HG03139 (cell line): Measurements from ENCODE around the gene PDRG1.

Experiments used
- ATAC-seq: cut with Tn5 transposase; IDR thresholded peaks from one replicate; pipeline ENCODE4 v1.9.1; 2021; ENCODE audit not compliant: unreplicated experiment

The PDRG1 gene

DNA sequence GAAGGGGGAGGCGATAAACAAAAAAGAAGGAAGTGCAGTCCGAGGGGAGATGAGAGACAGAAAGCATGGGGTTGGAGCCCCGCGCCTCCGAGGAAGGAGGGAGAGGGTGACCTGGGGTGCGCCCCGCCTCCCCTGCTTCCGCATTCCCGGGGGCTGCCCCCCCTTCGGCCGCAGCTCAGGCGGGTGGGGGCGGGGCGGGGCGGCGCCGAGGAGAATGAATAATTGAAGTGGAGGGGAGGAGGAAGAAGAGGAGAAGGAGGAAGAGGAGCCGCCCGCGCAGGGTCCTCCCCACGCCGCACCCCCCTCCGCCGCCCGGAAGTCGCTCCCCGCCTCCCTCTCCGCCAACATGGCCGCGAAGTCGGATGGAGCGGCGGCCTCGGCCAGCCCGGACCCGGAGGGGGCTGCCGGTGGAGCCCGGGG, 16.0 kb upstream of the PDRG1 start, which contains the start of gene XKR7:
XKR7 (plus strand) TSS at position 322 of the 420 bp plus-strand sequence; CDS start at position 347, 25 bp downstream.
- ATAC-seq = no peak

DNA sequence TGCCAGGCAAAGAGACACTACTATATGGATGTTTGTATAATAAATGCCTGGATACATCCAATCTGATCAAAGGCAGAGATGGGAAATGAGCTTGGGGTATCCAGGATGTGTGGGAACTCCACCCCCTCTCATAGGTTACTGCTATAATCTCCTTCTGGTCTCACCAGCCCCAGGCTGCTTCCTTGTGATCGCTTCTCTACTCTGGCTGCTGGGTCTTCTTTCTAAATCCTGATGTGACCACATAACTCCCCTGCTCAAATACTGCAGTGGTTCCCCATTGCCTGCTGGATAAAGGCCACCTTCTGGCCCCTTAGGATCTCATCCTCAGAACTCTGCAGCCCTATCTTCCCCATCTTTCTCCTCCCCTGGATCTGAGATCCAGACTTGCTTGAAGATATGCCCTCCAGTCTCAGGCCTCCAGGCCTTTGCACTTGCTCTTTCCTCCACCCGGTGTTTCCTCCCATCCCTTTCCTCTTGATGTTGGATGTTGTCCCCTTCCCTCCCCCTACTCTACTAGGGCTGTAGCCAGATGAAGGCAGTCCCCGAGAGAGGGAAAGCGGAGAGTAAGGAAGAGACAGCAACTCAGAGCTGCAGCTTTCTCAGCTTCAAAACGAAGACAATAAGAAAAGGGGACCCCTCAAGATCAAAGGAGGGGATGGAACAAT, 15.3 kb upstream of the PDRG1 start:
- ATAC-seq = no peak

DNA sequence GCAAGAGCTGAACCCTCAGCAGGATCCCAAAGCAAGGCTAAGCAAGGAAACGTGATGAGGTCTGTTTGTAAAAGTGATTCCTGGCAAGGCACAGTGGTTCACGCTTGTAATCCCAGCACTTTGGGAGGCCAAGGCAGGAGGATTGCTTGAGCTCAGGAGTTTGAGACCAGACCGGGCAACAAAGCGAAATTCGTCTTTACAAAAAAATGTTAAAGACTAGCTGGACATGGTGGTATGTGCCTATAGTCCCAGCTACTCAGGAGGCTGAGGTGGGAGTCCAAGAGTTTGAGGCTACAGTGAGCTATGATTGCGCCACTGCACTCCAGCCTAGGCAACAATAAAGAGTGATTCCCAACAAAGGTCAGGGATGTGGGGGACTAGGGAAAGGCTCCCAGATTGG, 12.0 kb upstream of the PDRG1 start:
- ATAC-seq = no peak

DNA sequence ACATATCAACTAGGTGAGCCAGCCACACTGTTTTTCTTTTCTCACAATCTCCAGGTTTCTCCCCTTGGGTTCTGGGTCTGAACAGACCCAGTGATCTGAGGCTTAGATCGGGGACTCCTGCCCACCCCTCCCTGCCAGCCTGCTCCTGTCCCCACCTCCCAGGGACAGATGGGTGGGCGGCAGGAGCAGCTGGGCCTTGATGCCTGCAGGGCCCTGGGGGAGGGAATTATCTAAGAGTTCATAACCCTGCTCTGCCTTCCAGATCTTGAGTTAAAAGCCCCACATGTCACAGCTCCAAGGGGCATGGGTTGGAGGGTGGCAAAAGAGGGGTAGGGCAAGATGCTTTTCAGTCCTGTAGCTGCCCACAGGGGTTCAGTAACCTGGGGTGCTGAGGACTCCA, 10.9 kb upstream of the PDRG1 start:
- ATAC-seq = no peak

DNA sequence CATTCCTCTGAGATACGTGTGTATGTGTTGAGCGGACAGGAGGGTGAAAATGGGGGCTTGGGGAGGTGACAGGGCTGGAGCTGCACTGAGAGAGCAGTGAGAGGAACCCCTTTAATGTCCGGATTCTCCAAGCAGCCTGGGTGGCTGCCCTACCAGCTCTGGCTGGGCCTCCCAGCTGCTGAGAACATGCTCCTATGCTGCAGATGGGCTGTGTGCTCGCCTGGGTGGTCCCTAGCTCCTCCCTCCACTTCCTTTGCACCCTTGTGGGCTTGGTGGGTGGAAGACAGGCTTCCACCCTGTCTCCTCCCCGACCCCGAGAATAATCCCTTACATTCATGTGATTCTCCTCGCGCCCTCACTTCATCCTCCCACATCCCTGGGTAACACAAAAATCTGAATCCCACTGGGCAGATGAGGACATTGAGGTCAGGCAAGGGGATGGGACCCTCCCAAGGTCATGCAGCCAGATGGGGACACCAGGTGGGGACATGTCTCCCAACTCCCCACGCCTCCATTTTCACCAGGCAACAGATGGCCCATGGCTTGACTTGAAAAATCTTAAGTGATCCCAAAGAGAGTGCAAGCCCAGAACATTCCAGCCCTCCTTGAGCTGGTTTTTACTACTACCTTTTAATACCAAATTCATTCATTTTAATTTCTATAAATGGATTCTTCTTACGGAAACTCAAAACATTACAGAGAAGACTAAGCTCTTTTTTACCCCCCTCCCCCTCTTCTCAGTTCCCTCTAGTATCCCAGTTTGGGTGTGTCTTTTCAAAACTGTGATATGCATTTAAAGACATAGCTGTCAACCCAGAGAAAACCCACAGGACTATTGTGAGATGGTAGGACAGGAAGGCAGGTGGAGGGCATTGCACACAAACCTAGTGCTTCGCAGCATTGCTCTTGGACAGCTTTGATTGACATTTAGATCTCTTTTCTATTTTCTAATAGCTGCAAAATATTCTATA, 5.0 kb upstream of the PDRG1 start:
- no peak for ATAC-seq

DNA sequence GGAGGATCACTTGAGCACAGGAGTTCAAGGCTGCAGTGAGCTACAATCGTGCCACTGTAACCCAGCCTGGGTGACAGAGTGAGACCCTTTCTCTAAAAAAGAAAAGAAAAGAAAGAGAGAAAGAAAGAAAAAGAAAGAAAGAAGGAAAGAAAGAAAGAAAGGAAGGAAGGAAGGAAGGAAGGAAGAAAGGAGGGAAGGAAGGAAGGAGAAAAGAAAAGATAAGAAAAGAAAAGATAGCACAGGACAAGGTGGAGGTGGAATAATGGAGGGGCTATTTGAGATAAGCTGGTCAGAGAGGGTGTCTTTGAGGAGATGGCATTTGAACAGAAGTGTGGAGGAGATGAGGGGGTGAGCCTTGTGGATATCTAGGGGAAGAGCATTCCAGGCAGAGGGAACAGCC, 2.7 kb upstream of the PDRG1 start:
- no peak for ATAC-seq

DNA sequence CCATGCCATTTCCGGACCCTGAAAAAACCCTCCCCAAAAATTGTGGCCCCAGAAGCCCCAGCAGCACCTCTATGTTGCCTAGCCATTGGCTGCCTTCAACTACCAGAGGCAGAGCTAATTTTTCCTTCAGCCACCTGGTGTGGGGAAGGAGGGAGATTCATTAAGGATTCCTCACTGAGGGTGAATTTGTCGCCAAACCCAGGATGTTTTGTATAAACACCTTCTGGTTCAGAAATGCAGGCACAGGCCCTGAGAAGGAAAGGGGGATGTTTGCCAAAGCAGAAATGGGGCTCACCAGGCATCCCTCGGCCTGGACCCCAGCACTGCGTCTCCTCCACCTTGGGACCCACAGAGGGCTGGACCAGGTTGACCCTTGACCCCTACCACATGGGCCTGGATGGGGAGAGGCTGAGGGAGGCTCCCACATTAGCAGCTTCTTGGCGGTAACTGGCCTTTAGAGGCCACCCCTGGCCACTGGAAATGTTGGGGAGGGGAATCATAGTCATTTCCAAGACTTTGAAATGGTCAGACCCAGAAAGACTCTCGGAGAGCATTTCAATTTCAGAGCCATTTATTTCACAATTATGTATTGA, 1.8 kb upstream of the PDRG1 start:
- no peak for ATAC-seq

DNA sequence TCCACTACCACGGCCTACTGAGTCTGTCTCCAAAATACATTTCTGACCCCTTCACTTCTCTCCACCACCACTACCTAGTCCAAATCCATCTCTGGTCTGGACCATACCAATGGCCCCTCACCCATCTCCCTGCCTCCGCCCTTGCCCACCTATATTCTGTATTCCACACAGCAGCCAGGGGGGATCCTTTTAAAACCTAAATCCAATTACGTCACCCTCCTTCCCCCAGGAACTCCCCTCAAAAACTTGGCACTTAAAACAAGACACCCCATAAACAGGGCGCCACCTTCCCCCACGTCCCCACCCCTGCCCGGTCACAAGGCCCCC, 680 bp downstream of the PDRG1 start:
- no peak for ATAC-seq

DNA sequence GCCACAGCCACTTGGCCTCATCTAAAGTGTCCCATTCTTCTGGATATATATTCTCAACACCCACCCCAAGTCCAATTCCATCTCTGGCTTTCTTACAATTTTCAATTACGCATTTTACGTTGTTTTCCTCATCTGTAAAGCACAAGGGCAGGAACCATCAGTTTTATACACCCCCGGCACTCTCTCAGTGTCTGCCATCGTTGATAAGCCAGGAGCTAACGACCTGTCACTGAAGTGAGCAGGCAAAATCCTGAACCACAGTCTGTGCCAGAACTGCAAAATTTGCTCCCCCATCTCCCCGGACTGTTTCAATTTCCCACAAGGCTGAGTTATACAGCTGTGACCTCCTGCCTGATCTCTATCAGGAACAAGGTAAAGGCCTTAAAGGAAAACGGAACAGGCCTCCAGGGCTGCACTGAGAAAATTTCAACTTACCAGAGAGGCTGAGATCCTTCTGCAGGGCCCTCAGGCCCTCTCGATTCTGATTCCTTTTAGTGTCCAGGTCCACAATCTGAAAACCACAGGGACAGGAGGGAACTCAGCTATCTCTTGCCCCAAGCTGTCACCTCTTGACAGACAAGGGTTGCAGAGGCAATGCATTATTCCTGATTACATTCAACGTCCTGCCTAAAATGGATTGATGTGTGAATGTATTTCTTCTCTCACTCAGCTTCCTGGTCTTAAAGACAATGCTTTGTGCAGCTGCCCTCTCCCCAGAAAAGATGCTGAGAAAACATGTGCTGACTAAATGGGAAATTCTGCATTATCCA, 1.8 kb downstream of the PDRG1 start:
- ATAC-seq = no peak

DNA sequence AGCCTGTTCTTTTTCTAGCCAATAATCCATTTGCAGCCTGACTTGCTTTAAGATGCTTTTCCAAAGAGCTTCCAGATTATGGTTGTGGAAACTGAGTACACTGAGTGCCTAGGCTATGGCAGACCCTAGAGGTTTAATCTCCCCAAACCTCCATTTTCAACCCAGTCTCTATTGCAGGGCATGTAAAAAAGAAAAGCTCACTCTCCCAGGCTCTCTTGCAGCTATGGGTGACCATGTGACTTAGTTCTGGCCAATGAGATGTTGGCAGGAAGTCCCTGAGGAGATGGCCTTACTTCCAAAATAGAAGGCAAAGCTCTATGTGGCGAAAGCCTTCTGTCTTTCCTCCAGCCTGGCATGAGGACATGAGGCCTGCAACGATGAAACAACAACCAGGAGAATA, 3.8 kb downstream of the PDRG1 start:
- ATAC-seq = no peak

DNA sequence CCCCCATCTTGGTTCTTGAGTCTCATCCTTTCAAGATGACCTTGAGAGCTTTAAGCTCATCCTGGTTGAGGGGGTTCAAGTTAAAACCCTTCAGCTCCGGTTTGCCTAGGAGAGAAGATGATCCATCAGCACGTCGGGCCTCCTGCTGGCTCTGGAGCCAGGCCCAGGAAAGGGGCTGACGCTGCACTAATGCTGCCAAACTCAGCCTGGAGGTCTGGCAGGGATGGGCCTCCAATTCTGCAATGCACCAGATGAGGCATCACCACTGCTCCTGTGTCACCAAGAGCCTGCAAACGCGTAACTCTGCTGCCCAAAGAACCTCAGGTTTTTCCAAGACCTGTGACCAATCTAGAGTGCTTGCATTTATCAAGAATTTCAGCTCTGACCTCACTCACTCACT, 6.1 kb downstream of the PDRG1 start:
- no peak for ATAC-seq

DNA sequence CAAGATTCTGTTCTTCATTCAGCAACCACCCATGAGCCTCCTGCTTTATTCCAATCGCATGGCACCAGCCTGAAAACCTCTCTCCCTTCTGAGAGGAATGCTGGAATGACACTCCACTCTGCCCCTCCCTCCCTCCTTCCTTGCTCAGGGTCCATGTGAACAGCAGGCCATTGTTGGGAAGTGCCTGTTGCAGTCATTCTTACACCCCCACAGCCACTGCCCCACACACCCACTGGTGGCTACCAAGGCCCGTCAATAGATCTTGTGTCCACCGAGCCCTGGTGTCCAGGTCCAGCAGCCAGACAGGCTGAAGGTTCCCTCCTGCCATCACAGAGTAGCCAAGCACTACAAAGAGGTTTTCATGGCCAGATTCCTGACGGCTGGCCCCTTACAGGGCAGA, 6.5 kb downstream of the PDRG1 start:
- no peak for ATAC-seq

DNA sequence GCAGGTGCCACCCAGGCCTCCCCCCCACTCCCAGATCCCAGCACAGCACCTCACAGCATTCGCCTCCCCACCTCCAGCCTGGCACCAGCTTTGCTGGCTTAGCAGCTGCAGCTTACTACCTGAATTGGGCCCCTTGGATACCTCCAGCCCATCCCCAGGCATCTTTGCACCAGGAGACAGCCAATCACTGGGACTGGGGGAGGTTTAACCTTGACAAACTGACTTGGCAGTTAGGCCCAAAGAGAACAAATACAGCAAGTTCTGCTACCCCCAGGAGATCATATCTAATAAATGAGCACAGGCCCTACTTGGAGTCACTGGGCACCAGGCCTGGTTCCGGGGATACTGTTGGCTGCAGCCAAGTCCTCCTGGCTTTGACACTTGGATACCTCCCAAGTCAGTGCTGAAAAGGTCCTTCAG, 8.8 kb downstream of the PDRG1 start:
- ATAC-seq = no peak

DNA sequence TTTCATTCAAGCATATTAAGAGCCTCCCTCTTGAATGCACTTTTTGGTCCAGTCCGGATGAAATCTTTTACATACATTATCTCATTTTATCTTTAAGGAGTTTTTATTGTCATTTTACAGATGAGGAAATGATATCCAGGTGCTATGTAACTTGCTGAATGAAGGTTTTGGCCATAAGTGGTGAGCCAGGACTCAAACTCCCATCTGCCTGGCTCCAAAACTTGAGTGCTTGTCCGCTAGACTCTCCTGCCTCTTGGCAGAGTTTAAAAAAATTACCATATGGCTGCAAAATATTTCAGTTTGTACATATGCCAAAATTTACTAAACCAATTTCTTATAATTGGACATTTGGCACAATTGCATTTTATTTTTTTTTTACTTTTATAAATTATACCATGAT, 12.2 kb downstream of the PDRG1 start:
- no peak for ATAC-seq

DNA sequence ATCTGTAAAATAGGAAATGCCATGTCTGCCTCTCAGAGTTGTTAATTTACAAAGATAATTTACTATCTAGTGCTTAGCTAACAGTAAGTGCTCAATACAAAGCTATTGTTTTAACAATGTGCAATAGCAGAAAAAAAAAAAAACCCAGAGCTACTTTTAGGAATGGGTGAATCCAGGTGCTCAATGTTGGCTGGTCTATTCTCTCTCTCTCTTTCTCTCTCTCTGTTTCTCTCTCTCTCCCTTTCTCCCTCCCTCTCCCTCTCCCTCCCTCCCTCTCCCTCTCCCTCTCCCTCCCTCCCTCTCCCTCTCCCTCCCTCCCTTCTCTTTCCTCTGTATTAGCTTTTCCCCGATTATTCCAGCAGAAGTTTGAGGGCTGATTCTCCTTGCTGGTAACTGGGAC, 14.0 kb downstream of the PDRG1 start:
- ATAC-seq = no peak

DNA sequence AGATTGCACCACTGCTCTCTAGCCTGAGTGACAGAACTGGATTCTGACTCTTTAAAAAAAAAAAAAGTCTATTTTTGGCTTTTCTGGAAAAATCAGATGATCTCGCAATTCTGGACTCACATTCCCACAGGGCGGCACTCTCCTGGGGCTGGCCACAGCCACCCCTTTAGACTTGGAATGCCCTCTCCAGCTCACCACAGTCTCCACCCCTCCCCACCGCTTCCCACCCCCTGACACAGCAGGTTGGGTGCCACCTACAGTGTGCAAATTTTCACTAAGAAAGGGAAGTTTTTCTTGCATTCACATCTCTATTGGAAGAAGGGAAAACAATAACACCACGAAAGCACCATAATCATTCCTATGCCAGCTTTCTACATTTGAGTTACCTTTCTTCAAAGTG, 15.4 kb downstream of the PDRG1 start:
- ATAC-seq = no peak

DNA sequence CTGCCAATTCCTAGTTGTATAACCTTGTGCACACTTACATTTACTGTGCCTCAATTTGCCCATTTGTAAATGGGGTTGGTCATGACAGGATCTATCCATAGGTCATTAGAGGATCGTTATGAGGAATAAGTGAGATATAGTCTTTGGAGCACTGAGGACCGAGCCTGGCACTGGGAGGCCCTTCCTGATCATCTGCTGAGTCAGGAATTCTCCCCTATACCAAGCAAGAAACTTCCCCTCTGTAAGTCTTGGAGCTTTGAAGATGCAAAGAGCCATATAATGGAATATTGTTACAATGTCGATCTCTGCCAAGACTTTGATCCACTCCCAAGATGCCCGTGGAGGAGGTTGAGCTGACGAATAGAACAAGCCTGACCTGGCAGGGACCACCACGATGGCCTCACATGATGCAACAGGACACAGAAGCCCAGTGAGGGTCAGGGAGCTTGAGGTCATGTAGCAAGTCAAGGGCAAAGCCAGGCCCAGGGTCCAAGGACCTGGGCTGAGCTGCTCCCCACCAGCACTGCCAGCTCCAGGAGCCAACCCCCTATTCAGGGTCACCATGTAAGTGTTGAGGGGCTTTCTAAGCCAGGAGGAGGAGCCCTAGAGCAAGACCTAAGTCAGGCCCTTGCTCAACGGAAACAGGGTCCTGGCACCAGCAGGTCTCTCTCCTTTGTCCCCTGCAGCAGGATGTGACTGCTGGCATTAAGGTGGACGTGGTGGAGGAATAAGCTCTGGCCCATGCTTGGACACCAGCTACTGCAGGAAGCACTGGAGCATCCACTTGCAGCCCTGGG, 16.7 kb downstream of the PDRG1 start:
- no peak for ATAC-seq

DNA sequence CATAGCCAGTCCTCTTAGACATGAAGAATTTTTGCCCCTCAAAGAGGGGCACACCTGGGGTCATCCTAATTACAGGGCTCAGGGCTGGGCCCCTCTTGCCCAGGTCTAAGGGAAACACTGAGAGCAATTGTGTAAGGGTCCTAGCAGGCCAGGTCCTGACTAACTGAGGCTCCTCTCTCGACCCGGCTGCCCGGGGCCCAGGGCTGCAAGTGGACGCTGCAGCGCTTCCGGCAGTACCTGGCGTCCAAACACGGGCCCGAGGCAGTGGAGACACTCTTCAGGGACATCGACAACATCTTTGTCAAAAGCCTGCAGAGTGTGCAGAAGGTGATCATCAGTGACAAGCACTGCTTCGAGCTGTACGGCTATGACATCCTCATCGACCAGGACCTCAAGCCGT, 17.4 kb downstream of the PDRG1 start:
- ATAC-seq = no peak

DNA sequence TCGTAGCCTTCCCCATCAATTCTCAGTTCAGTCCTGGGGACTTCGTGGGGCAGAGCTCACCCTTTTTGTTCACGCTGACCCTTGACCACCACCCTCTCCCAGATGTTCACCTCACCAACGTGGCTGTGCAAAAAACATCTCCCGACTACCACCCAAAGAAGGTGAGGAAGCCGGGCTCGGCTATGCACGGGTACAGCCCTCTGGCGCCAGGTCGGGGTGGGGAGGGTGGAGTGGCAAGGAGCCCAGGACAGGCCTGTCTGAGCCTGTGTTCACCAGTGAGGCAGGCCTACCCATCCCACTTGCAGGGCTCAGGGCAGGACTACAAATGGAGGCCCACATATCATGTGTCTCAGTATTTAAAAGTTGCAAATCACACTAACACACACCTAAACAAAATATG, 18.1 kb downstream of the PDRG1 start:
- ATAC-seq = no peak

DNA sequence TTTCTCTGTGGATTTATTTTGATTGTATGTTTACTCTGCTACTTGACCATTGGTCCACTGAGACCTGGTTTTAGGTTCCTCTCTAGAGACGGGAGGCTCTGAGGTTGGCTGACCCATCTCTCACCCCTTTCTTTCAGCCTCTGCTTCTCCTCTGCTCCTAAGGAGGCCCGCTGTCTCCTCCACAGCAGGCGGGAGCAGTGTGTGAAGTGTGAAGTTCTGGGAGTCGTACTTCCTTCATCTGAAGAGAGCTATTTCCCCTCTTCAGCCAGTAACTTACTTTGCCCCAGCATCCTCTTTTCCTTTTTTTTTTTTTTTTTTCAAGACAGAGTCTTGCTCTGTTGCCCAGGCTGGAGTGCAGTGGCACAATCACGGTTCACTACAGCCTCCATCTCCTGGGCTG, 21.1 kb downstream of the PDRG1 start:
- no peak for ATAC-seq
